Cerebellar cortex (tissue), 1 donor: ENCODE measurements around the gene RBM43.

Source experiments
- DNase-seq: peaks from one replicate; pipeline ENCODE4 v3.0.0-alpha.2; 2015; ENCODE audit warnings: low spot score

Gene RBM43

DNA sequence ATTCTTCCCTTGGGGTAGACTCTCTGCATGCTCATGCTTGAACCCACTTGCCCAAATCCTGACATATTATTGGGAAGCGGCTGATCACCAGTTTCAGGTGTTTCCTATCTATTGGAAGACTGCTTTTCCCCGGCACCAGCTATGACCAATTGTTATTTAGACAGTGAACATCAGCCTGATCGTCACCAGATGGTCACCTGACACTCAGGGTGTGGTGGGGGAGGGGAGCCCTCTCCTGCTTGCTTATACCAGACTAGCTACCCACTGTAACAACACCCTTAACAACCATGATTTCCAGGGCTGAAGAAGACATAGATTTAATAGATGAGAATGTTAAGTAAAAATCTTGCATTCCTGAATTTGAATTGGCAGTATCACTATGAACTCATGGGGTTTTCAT, 44.3 kb downstream of the RBM43 start:
- DNase-seq, result no peak

DNA sequence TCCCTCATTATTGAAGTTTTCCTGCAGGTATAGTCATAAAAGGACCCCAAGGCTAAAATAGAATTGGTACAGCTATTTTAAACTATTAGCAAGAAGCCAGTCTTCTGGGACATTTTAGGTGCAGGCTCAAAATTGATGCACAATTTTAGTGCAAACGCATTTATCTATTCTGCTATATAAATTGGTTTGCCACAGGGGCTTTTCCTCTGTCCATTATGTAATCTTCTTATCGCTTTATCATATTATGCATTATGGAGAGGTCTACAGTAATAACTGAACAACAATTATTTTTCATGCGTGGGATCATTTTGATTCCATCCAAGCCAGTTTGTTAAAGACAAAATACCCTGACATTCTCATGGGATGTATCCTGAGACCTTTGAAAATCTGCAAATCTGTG, 54.6 kb downstream of the RBM43 start:
- DNase-seq, result no peak

DNA sequence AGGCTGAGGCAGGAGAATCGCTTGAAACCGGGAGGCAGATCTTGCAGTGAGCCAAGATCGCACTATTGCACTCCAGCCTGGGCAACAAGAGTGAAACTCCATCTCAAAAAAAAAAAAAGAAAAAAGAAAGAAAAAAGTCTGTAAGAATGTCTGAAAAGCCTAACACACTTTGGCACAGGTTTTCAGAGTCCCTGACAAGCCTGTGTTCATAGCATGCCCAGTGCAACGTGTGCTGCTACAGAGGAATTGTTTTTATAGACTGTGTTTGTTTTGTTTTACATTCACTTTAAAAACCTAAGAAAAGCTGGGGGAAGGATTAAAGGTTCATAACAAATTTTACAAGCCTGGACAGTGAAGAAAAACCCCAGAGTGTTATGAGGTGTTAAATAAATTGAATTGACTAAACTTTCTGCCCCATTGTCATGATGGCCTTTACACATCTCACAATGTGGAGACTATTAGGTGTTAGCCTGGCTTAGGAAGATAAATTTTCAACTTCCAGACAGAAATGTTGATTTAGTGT, 55.2 kb downstream of the RBM43 start:
- DNase-seq, result no peak

DNA sequence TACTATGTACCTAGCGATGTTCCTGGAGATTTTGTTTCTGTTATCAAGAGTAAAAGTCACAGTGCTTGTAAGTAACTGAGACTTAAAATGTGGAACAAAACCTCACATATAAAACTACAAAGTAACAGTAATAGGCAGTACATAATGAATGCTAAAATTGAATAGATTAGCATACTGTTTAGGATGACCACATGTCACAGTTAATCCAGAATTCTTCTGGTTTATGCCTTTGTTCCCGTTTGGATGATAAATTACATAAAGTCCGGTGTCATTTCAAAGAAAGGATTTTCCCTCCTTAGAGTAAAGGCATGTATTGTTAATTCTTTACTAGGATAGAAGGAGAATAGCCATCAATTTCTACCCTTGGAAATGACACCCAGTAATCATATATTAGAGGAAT, 56.1 kb downstream of the RBM43 start:
- DNase-seq, result no peak

DNA sequence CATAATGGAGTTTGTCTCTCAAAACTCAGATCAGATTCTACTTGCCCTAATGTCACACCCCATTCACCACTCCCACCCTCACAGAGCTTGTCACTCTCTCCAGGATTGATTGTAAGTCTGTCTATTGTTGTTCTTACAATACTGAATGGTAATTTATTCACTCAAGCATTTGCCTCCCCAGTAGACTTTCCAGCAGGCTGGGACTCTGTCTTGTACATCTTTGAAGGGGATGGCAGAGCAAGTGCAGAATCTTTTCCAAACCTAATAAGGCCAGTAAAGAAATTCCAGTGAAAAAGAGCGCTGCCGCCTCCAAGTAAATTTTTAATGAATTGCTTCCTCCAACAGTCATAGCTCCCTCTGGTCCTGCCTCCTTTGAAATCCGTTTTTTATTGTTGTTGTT, 56.9 kb downstream of the RBM43 start:
- no peak for DNase-seq

DNA sequence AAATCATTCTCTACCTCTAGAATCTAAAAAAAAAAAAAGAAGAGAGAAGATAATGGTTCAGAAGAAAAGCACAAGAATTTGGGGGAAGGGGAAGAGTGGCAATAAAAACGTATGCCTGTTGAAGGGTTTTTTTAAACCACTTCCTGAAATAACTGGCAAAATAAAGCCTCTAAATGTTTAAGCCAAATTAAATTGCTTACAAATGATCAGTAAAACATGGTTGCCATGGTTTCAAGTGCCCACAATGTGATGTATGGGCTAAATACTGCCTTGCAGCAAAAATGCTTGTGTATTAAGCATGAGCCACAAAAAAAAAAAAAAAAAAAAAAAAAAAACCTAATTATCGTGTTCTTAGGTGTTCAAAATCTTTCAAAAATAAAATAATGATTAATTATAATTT, 60.8 kb downstream of the RBM43 start:
- no peak for DNase-seq

DNA sequence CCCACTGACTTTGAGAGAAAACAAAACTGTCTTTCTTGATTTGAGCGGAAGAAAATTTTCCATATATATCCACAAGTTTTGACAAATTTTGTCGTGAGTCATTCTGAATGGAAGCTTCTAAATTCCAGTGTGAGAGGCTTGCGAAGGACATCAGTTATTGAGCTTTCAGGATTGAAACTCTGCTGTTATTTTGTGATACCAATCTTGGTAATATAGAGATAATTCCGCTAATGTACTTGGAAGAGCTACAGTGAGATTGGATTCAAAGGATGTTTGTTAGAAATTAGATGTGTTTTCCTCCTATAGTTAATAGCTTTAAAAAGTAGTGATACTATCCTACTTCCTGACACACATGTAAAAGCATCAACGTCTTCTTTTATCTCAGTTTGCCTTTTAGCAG, 61.4 kb downstream of the RBM43 start:
- no peak for DNase-seq

DNA sequence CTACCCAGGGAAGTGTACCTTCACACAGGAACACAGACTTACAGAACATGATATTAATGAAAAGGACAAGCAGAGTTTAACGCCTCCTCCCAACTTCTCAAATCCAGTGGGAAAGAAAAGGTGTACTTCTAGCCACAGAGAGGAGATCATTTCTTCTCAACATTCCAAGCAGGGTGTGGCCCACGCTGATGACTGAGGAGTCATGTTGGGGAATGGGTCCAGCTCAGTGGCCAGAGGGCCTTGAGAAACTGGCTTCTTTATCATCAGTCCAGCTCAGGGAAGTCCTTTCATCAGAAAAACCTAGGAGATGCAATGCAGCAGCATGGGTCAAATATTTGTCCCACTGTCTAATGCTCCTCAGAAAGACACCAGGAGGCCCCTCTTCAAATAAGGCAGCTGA, 63.0 kb downstream of the RBM43 start:
- DNase-seq, result no peak
